ACHN (cell line): ENCODE results near the gene ZNF423.

Source experiments
- DNase-seq: peaks from one replicate; pipeline ENCODE4 v3.0.0-alpha.2; 2015
- in situ Hi-C: cut with HindIII; loops from 2 replicates; pipeline ENCODE4 v1.10.0; 2017; ENCODE audit warnings: low sequenced_read_pairs, low pct_ligation_motif_present, low pct_unique_long_range_greater_than_20kb

Gene ZNF423

DNA sequence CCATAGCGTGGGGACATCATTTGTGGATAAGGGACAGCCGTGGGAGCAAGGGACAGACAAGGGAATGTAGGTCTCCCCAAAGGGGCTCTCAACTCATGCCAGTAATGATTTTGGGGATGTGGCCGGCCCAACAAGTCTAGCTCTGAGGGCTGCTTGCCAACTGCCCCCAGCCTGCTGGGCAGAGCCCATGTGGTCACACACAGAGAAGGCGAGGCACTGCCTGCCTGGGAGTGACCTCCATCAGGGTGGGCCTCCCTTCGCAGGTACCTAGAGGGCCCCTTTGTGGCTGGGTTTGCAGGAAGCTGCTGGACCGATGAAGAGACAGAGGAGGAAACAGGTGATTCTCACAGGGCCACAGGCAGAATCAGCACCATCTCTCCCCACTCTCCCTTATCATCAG lies 305.2 kb downstream of the ZNF423 start:
- no peak for DNase-seq
- in situ Hi-C loops, result no loop called here

GRCh38 chr16:49550140-49550539 lies 305.8 kb downstream of the ZNF423 start:
- DNase-seq, result no peak
- in situ Hi-C loops, result no loop called here

GRCh38 chr16:49548325-49548970 lies 307.5 kb downstream of the ZNF423 start:
- no peak for DNase-seq
- in situ Hi-C loops, result no loop called here

DNA sequence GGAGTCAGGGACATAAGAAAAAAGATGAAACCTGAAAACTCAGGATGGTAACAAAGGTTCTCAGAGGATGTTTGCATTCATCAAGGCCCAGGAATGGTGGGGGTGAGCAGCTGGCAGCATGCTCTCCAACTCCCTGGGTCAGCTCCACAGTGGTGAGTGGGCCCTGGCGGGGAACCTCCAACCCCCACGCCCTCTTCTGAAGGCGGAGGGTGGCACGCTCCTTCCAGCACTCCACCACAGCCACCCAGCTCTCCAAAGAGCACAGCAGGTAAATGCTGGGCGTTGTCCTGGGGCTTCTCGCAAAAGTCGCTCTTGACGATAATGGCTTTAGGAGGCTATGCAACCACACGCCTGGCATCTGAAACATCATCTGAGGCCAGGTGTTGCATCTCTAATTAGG lies 308.5 kb downstream of the ZNF423 start:
- in situ Hi-C loops, result no loop called here
- no peak for DNase-seq

GRCh38 chr16:49546735-49547134 lies 309.2 kb downstream of the ZNF423 start:
- no peak for DNase-seq
- in situ Hi-C loops, result no loop called here

DNA sequence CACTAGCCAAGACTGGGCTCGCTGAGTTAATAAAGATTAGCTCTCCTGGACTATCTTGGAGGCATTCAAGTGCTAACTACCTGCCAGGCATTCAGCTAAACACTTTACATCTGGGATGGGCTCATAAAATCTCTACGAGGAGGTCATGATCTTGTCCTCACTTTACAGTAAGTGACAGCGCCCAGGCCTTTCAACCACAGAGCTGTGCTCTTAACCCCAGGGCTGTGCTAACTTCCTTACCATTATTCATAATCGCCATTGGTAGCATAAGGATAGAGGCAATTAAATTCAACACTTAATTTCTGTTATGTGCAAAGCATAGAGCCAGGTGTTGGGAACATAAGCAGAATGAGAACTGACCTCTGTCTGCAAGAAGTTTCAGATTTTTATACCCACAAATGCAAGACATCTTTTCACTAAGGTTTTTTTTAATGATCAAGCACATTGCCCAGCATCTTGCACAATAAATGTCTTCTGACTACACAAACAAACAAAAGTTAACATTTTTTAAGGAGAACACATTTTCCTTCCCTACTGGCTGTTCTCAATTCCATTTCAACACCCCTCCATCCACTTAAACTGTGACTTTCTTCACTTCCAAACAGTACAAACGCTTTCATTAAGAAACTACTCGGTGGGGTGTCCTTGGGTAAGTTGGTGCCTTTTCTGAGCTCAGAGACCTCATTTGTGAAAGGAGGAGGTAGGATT lies 310.0 kb downstream of the ZNF423 start:
- in situ Hi-C loops, result no loop called here
- no peak for DNase-seq

- in situ Hi-C loops, result no loop called here
- DNase-seq, result no peak
Observed at GRCh38 chr16:49545243-49545642, 310.7 kb downstream of the ZNF423 start.

GRCh38 chr16:49544828-49545227 lies 311.1 kb downstream of the ZNF423 start:
- DNase-seq, result no peak
- in situ Hi-C loops, result no loop called here

DNA sequence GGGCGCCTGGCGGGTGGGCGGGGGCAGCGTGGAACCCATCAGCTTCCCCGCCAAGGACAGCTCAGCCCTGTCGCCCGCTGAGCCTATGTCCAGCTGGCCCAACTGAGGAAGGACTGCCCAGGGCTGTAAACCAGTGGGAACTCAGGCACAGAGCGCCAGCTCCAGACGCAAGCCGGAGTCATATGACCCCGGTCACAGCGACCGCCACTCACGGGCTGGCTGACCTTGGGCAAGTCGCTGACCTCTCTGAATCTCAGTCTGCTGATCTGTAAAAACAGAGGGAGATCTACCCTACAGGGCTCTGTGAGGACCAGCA lies 312.3 kb downstream of the ZNF423 start:
- in situ Hi-C loops, result no loop called here
- no peak for DNase-seq

GRCh38 chr16:49542946-49543630 lies 312.8 kb downstream of the ZNF423 start:
- DNase-seq, result no peak
- in situ Hi-C loops, result no loop called here

DNA sequence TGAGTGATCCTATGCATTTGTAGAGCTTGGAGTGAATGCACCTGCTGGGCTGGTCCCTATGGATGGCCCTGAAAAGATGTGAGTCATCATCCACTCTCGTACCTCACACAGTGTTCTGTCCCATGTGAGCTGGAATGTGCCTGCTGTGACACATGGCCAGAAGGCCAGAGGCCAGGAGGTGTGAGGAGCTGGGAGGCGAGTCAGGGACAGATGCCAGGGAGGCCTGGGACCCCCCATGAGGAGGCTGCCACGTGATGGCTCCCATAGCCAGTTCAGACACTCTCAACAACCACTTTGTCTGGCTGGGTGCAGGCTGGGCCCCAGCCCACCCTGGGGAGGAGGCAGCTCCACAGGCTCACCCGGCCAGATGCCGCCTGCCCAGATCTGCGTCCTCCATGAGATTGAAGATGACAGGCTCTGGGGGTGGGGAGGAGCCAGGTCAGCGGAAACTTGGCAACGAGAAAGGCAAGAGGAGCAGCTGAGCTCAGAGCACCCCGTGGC lies 313.5 kb downstream of the ZNF423 start:
- no peak for DNase-seq
- in situ Hi-C loops, result no loop called here

GRCh38 chr16:49540836-49541235 lies 315.1 kb downstream of the ZNF423 start:
- in situ Hi-C loops, result no loop called here
- no peak for DNase-seq

DNA sequence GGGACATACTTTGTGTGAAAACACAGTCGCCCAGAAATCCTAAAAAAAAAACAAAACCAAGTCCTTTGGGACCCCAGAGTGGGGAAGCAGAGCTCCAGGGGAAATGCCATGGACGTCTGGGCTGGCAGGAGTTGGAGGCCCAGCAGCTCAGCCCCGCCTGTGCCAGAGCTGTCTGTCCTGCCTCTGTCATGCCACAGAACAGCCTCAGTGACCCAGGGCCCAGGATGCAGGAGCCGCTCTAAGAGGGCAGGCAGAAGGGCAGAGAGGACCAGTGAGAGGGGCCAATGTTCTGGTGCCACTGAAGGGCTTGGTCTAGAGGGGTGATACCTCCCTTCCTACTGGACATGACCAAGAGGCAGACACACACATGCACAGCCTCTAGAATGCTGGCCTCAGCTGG lies 316.2 kb downstream of the ZNF423 start:
- DNase-seq, result no peak
- in situ Hi-C loops, result no loop called here

GRCh38 chr16:49537924-49538459 lies 317.9 kb downstream of the ZNF423 start:
- in situ Hi-C loops, result no loop called here
- DNase-seq, result no peak

DNA sequence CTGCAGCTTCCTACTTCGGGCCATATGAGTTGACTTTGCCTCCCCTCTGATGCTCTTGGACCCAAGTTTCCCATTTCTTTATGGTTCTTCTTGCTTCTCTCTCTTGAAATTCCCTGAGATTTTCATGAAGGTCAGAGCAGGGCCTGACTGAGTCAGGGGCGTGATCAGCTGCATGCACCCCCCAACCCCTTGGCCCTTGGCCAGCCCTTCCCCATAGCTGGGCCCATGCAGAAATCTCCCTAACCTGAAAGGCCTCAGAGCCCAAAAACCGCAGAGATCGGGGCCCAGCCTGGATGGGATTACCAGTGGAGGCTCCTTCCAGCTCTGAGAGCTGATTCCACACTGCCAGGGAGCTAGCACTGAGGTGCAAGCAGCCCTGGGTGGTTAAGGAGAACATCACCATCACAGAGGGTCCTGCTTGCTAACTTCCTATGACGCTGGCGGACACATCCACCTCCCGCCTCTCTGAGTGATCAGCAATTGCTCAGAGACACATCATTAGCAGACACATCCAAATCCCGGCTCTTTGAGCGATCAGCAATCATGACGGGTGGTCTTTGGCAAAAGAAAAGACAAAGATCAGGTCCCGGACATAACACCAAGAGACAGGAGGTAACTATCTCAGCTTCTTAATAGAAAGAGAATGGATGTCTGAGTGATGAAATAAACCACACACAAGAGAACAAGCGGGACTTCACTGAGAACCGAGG lies 320.9 kb downstream of the ZNF423 start:
- DNase-seq, result no peak
- in situ Hi-C loops, result no loop called here

DNA sequence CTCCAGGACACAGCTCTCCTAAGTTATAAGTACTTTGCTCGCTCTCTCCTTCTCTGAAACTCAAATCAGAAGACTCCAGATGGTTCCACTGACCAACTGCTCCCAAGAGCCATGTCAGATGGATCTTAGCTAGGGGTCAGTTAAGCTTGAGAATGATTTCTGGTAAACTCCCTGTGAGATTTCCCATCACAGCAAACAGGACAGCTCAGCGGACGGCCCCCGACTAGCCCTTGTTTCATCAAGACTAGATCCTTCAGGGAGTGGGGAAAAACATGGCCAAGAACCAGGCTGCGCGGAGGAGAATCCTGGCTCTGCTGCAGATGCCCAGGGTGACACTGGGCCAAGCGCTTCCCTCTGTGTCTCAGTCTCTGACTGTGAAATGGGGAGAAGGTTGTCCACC lies 322.5 kb downstream of the ZNF423 start:
- no peak for DNase-seq
- in situ Hi-C loops, result no loop called here

- DNase-seq, result no peak
- in situ Hi-C loops, result no loop called here
Observed at GRCh38 chr16:49532873-49533272, 323.0 kb downstream of the ZNF423 start.

- in situ Hi-C loops, result no loop called here
- no peak for DNase-seq
Observed at GRCh38 chr16:49531931-49532840, 323.7 kb downstream of the ZNF423 start.
